ENCODE results near the gene RPS17. TPM values are rescaled to one million over a fixed set of nuclear protein-coding genes. Genes with fewer than 3 reads are reported as not detected.

Gene RPS17
- total and polyA plus RNA-seq, 10 of the 15 experiments (the other 5 are each of a cell fraction or from before 2014, with no cell fraction given) = 1,223 to 7,871 (median 3,879) TPM

GRCh38 chr15:82545002-82545401, 4.7 kb upstream of the RPS17 start (continued):
- no peak for TF ChIP-seq ZBTB40 (IDR thresholded peaks at IDR 0.05; ENCODE audit: borderline replicate concordance)
- no peak for TF ChIP-seq YBX1 (IDR thresholded peaks at IDR 0.05)
- no peak for TF ChIP-seq TCF7 (IDR thresholded peaks at IDR 0.05; ENCODE audit: borderline replicate concordance)
- no peak for TF ChIP-seq SMAD5 (IDR thresholded peaks at IDR 0.05; ENCODE audit: low read depth)
- no peak for TF ChIP-seq ZNF622 (IDR thresholded peaks at IDR 0.05)
- no peak for TF ChIP-seq HDAC6 (IDR thresholded peaks at IDR 0.05; ENCODE audit: unreplicated experiment)
- TF ChIP-seq STAT3 (IDR thresholded peaks at IDR 0.05; ENCODE audit: low read depth, low read length) = no peak
- TF ChIP-seq ZNF384 (IDR thresholded peaks at IDR 0.05; ENCODE audit: borderline replicate concordance, low read depth, low read length) = no peak
- TF ChIP-seq, protein P1, sequence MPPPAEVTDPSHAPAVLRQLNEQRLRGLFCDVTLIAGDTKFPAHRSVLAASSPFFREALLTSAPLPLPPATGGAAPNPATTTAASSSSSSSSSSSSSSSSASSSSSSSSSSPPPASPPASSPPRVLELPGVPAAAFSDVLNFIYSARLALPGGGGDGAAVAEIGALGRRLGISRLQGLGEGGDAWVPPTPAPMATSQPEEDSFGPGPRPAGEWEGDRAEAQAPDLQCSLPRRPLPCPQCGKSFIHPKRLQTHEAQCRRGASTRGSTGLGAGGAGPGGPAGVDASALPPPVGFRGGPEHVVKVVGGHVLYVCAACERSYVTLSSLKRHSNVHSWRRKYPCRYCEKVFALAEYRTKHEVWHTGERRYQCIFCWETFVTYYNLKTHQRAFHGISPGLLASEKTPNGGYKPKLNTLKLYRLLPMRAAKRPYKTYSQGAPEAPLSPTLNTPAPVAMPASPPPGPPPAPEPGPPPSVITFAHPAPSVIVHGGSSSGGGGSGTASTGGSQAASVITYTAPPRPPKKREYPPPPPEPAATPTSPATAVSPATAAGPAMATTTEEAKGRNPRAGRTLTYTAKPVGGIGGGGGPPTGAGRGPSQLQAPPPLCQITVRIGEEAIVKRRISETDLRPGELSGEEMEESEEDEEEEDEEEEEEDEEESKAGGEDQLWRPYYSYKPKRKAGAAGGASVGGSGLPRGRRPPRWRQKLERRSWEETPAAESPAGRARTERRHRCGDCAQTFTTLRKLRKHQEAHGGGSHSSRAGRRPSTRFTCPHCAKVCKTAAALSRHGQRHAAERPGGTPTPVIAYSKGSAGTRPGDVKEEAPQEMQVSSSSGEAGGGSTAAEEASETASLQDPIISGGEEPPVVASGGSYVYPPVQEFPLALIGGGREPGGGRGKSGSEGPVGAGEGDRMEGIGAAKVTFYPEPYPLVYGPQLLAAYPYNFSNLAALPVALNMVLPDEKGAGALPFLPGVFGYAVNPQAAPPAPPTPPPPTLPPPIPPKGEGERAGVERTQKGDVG (CRISPR knock-in tag; IDR thresholded peaks at IDR 0.05) = no peak
- no peak for TF ChIP-seq SREBF2 (IDR thresholded peaks at IDR 0.05; ENCODE audit: low read length)
